Heart left ventricle (tissue), 16 donors: ENCODE measurements around the gene ORC5. TPM values are rescaled to one million over a fixed set of nuclear protein-coding genes. Genes with fewer than 3 reads are reported as not detected.

ENCODE experiments used
- ATAC-seq, 4 donors: fragments of 200-7000 bp; cut with Tn5 transposase; one replicate each; pipeline ENCODE4 v1.9.1; 2020 to 2022; ENCODE audit warnings: moderate library complexity in 4 of 4, mild to moderate bottlenecking in 3 of 4, moderate number of reproducible peaks in 1 of 4
- DNase-seq, 5 donors: peaks; one replicate each; pipeline ENCODE4 v3.0.0-alpha.2; 2020
- H3K27ac ChIP-seq, 12 donors: fragments of 200-600 bp; sonication (generic) in 4 of 12; one replicate each; pipeline versions ENCODE4 v1.5.0 to v1.8.0; 2016 to 2022; ENCODE audit warnings: mild to moderate bottlenecking in 2 of 12
- H3K27me3 ChIP-seq, 9 donors: fragments of 200-600 bp; sonication (generic) in 2 of 9; one replicate each; pipeline versions ENCODE4 v1.5.1 to v1.8.0; 2016 to 2022; ENCODE audit warnings: mild to moderate bottlenecking in 3 of 9
- H3K36me3 ChIP-seq, 9 donors: fragments of 200-600 bp; sonication (generic) in 2 of 9; one replicate each; pipeline versions ENCODE4 v1.5.0 to v1.8.0; 2018 to 2022; ENCODE audit warnings: mild to moderate bottlenecking in 2 of 9
- H3K4me1 ChIP-seq, 12 donors: fragments of 200-600 bp; sonication (generic) in 4 of 12; one replicate each; pipeline versions ENCODE4 v1.5.0 to v1.8.0; 2016 to 2022; ENCODE audit warnings: mild to moderate bottlenecking in 3 of 12
- H3K4me3 ChIP-seq, 12 donors: fragments of 200-600 bp; sonication (generic) in 4 of 12; one replicate each; pipeline versions ENCODE4 v1.5.0 to v1.8.0; 2017 to 2022; ENCODE audit warnings: mild to moderate bottlenecking in 9 of 12, moderate library complexity in 4 of 12
- H3K9me3 ChIP-seq, 12 donors: fragments of 200-600 bp; sonication (generic) in 4 of 12; one replicate each; pipeline versions ENCODE4 v1.5.0 to v1.8.0; 2016 to 2022; ENCODE audit warnings: mild to moderate bottlenecking in 1 of 12
- POLR2A ChIP-seq, 2 donors: fragments of 450-650 bp; IDR thresholded peaks; one replicate each; pipeline ENCODE4 v1.6.1; 2017; ENCODE audit warnings: antibody characterized with exemption in 2 of 2, mild to moderate bottlenecking in 2 of 2, moderate library complexity in 2 of 2
- WGBS, 4 donors: extraction: QIAGEN DNeasy Blood & Tissue Kit in 2 of 4; methylation state at CpG; one replicate each; pipeline versions ENCODE4 v1.1.5 to v1.1.7; 2013 to 2018; 5-methylcytosine and 5-hydroxymethylcytosine counted together
- intact Hi-C, 10 donors: fragments of 100-400 bp; cut with DNase I; formaldehyde crosslinking; loops; one replicate each; pipeline versions ENCODE4 v1.11.1 to v1.14.2; 2022
- polyA plus RNA-seq, 2 donors: library from polyadenylated mRNA; stranded (reverse); fragments of 200-250 nt; gene quantifications; one replicate each; pipeline ENCODE4 v1.2.3, GENCODE V29; 2013
- total RNA-seq, 9 donors: library from RNA; depleted of rRNA in 2 of 9; stranded (reverse); fragments of >200 nt in 2 of 9; fragmentation: NEBNext Ultra II Directional in 3 of 9; extraction: Animal tissue kit (Norgen Biotek cat#: 25700) in 3 of 9; gene quantifications; one replicate each; pipeline versions ENCODE4 v1.1.0 to v1.2.4, GENCODE V29; 2016 to 2023
- TF ChIP-seq, protein P1 (sequence below), 12 donors: fragments of 200-600 bp; sonication (generic) in 4 of 12; IDR thresholded peaks; one replicate each; pipeline versions ENCODE4 v1.5.0 to v1.8.0; 2018 to 2022; ENCODE audit warnings: antibody characterized with exemption in 12 of 12, mild to moderate bottlenecking in 5 of 12
- donor health status: ischemic (EF 13 %, LVEDD 7.1; RV severe dilation, severe dysfunction).
- donor health status: healthy with polysubstance abuse.
- donor health status: DM: no; HTN: yes; CAD: no.
- donor health status: DM: no; HTN: no; CAD: no.
- donor health status: ischemic (EF 25% LVEDD 6.9; RV normal size, moderate dysfunction).
- donor health status: ischemic (EF 25% LVEDD 5.7; RV mildly dilated, moderate dysfunction).
- donor health status: healthy.
- donor health status: DM: yes; HTN: yes; CAD: no.
- donor health status: ischemic (EF 35%, LVEDD 5.7; RV mildly dilated, moderate dysfunction).
- donor health status: nonischemic (EF 11% LVEDD 7.7; RV severe dilation, severe dysfunction).
- donor health status: DM: yes; HTN: yes; CAD: no.
- donor health status: PGD.
- donor health status: ischemic (EF 29% LVEDD 5.4; RV normal size, mild dysfunction).
- donor health status: nonischemic (EF 23%, LVEDD 6.1; RV moderate dilation, normal function).

Gene ORC5
- total and polyA plus RNA-seq, 11 donors, result 2.4 to 11.2 (median 7.0) TPM

DNA sequence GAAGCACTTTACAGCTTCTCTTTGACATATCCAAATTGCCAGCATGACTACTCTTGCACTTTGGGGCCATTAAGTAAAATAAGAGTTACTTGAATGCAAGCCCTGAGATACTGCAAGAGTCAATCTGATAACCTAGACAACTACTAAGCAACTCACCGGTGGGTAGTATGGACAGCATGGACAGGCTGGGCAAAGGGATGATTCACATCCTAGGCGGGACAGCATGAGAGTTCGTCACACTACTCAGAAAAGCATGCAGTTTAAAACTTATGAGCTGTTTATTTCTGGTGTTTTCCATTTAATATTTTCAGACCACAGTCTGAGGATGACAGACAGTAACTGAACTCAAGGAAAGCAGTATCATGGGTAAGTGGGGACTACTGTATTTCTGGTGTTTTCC lies 84.0 kb downstream of the ORC5 start:
- Histone ChIP-seq H3K27me3 (no peaks in the 10 kb centered on the region), H3K36me3 (peaks cover 0 to 37% (median 18%) of the 10 kb centered on the region in 9 donors), H3K9me3 (peaks cover 0 to 6% (median 0%) of the 10 kb centered on the region in 12 donors), H3K4me3 (no peak overlapping the region), H3K4me1 (no peaks in the 10 kb centered on the region), H3K27ac (no peak overlapping the region)
- intact Hi-C loops, result no loop called here
- WGBS, 4 donors, result 78 to 85% (median 80%) methylated on average over 3 of the region's 3 CpGs
- ATAC-seq, result no peak
- TF ChIP-seq POLR2A (IDR thresholded peaks at IDR 0.05), result no peak
- TF ChIP-seq, protein P1, sequence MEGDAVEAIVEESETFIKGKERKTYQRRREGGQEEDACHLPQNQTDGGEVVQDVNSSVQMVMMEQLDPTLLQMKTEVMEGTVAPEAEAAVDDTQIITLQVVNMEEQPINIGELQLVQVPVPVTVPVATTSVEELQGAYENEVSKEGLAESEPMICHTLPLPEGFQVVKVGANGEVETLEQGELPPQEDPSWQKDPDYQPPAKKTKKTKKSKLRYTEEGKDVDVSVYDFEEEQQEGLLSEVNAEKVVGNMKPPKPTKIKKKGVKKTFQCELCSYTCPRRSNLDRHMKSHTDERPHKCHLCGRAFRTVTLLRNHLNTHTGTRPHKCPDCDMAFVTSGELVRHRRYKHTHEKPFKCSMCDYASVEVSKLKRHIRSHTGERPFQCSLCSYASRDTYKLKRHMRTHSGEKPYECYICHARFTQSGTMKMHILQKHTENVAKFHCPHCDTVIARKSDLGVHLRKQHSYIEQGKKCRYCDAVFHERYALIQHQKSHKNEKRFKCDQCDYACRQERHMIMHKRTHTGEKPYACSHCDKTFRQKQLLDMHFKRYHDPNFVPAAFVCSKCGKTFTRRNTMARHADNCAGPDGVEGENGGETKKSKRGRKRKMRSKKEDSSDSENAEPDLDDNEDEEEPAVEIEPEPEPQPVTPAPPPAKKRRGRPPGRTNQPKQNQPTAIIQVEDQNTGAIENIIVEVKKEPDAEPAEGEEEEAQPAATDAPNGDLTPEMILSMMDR (IDR thresholded peaks at IDR 0.05), result no peak
- DNase-seq, result no peak

DNA sequence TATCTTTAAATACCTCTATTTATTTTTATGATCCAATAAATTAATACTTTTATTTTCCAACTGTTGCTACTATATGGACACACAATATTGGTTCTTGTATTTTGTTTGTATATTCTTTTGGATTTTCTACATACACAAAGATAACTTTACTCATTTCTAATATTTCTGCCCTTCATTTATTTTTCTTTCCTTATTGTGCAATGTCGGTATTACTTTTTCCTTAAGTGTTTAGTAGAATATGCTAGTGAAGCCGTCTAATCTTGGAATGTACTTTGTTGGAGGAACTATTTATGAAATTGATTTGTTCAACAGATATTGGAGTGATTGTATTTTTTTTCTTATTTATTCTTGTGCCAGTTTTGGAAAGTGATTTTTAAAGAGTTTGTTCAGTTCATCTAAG lies 94.0 kb downstream of the ORC5 start:
- no peak for DNase-seq
- H3K27ac ChIP-seq, result no peak overlapping the region
- intact Hi-C loops, result no loop called here
- no peaks in the 10 kb centered on the region for H3K36me3 ChIP-seq
- WGBS, 4 donors, result 88 to 92% (median 89%) methylated on average over 2 of the region's 2 CpGs
- ATAC-seq, result no peak
- H3K4me3 ChIP-seq, result no peak overlapping the region
- H3K27me3 ChIP-seq, result no peaks in the 10 kb centered on the region
- no peaks in the 10 kb centered on the region for H3K9me3 ChIP-seq
- no peaks in the 10 kb centered on the region for H3K4me1 ChIP-seq
- TF ChIP-seq, protein P1 (IDR thresholded peaks at IDR 0.05), result no peak
- no peak for TF ChIP-seq POLR2A (IDR thresholded peaks at IDR 0.05)

DNA sequence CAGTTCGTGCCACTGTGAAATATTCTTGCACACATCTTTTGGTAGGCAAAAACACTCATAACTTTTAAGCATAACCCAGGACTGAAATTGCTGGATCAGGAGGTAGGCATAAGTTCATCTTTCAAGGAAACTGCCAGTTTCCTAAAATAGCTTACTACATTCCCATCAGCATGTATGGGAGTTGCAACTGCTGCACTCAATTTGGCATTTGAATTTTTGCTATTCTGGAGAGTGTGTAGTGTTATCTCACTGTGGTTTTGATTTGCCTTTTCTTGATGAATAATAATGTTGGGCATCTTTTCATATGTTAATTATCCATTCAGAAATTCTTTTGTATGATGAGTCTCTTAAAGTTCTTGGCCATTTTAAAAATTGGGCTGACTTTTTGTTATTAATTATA lies 95.2 kb downstream of the ORC5 start:
- no peak for ATAC-seq
- TF ChIP-seq POLR2A (IDR thresholded peaks at IDR 0.05), result no peak
- TF ChIP-seq, protein P1 (IDR thresholded peaks at IDR 0.05), result no peak
- intact Hi-C loops, result no loop called here
- Histone ChIP-seq H3K27me3 (no peaks in the 10 kb centered on the region), H3K4me3 (no peak overlapping the region), H3K9me3 (no peaks in the 10 kb centered on the region), H3K4me1 (no peaks in the 10 kb centered on the region), H3K36me3 (no peaks in the 10 kb centered on the region), H3K27ac (no peak overlapping the region)
- 80 to 89% (median 85%) methylated on average over 1 of the region's 1 CpG for WGBS, 4 donors
- no peak for DNase-seq

DNA sequence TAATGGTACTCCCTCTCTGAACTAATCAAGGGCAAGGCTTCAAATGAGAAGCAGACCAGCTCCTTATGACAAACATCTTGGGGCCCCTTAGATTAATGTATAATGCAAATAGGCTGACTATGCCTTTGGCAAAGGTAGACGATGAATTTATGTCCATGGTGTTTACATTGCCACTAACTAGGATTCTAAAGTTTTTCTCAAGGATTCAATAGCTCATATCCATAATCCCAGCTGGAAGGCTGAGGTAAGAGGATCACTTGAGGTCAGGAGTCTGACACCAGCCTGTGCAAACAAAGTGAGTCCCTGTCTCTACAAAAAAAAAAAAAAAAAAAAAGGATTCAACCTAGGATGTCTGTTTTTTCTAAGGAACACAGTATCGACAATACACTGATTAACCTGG lies 96.5 kb downstream of the ORC5 start:
- WGBS, 4 donors, result 70 to 79% (median 76%) methylated on average over 2 of the region's 2 CpGs
- no peak for ATAC-seq
- Histone ChIP-seq H3K9me3 (no peaks in the 10 kb centered on the region), H3K4me3 (no peak overlapping the region), H3K4me1 (no peaks in the 10 kb centered on the region), H3K27me3 (no peaks in the 10 kb centered on the region), H3K36me3 (no peaks in the 10 kb centered on the region), H3K27ac (no peak overlapping the region)
- intact Hi-C loops, result no loop called here
- no peak for DNase-seq
- no peak for TF ChIP-seq POLR2A (IDR thresholded peaks at IDR 0.05)
- TF ChIP-seq, protein P1 (IDR thresholded peaks at IDR 0.05), result no peak
